GM19328 (cell line): Measurements from ENCODE around the gene CCDC13.
"Not testable (repeated sequence)": the region's sequence is repeated elsewhere in the genome, so short reads cannot be mapped to it uniquely, and the experiment has no call there.

ENCODE experiments used
- ATAC-seq: cut with Tn5 transposase; IDR thresholded peaks from one replicate; pipeline ENCODE4 v1.9.1; 2021; ENCODE audit warnings: mild to moderate bottlenecking, moderate library complexity; ENCODE audit not compliant: unreplicated experiment

CCDC13 gene

GRCh38 chr3:42772670-42773408, at the start of gene CCDC13:
TSS of gene CCDC13 (minus strand) at chr3:42773253. CDS start at chr3:42758345, 14,908 bp downstream.
- ATAC-seq = peak; percentile 99

- ATAC-seq = no peak
Measured at GRCh38 chr3:42822828-42823227, 49.8 kb upstream of the CCDC13 start.

- ATAC-seq = no peak
Measured at GRCh38 chr3:42820746-42821051, 47.6 kb upstream of the CCDC13 start.

- no peak for ATAC-seq
Measured at GRCh38 chr3:42819351-42819965, 46.4 kb upstream of the CCDC13 start.

- ATAC-seq = no peak
Measured at GRCh38 chr3:42815826-42816225, 42.8 kb upstream of the CCDC13 start.

- no peak for ATAC-seq
Measured at GRCh38 chr3:42814914-42815507, 42.0 kb upstream of the CCDC13 start.

- ATAC-seq = no peak
Measured at GRCh38 chr3:42814246-42814645, 41.2 kb upstream of the CCDC13 start.

GRCh38 chr3:42811118-42811883, 38.2 kb upstream of the CCDC13 start:
- ATAC-seq = not testable (repeated sequence)

GRCh38 chr3:42810706-42811105, 37.7 kb upstream of the CCDC13 start:
- not testable (repeated sequence) for ATAC-seq

GRCh38 chr3:42809202-42809601, 36.1 kb upstream of the CCDC13 start, which contains the start of gene ACKR2:
TSS of gene ACKR2 (plus strand) at chr3:42809445. CDS start at chr3:42864503, 55,058 bp downstream.
- ATAC-seq = no peak

GRCh38 chr3:42807929-42808328, 34.9 kb upstream of the CCDC13 start:
- no peak for ATAC-seq

GRCh38 chr3:42805141-42805821, 32.2 kb upstream of the CCDC13 start:
- ATAC-seq = no peak

- ATAC-seq = peak; percentile 12
Measured at GRCh38 chr3:42804831-42805132, 31.7 kb upstream of the CCDC13 start.

GRCh38 chr3:42804106-42804830, 31.2 kb upstream of the CCDC13 start, which contains the start of gene HIGD1A:
TSS of gene HIGD1A (minus strand) at chr3:42804490. CDS start at chr3:42794253, 10,237 bp downstream.
- peak; percentile 98 for ATAC-seq

- peak; percentile 12 for ATAC-seq
Measured at GRCh38 chr3:42803414-42804105, 30.5 kb upstream of the CCDC13 start.

GRCh38 chr3:42802876-42803413, 29.9 kb upstream of the CCDC13 start:
- no peak for ATAC-seq

GRCh38 chr3:42801784-42802183, 28.7 kb upstream of the CCDC13 start:
- no peak for ATAC-seq

GRCh38 chr3:42801048-42801620, 28.1 kb upstream of the CCDC13 start:
- ATAC-seq = no peak

GRCh38 chr3:42800251-42800650, 27.2 kb upstream of the CCDC13 start:
- ATAC-seq = no peak
